K562 (cell line): ENCODE measurements around the gene SAE1. TPM values are rescaled to one million over a fixed set of nuclear protein-coding genes. Genes with fewer than 3 reads are reported as not detected.
A peak's percentile ranks its signal among the peaks of the same experiment; 100 is the strongest.

Experiments used
- CEBPB ChIP-seq: fragments of 450-650 bp; IDR thresholded peaks from 2 replicates; pipeline ENCODE4 v1.6.1; 2016; ENCODE audit warnings: missing genetic modification characterization, missing compliant biosample characterization
- E2F3 ChIP-seq: fragments of 250-450 bp; sonication (Bioruptor Pico); IDR thresholded peaks from 2 replicates; pipeline ENCODE4 v1.4.0; 2020; ENCODE audit warnings: mild to moderate bottlenecking
- ETS2 ChIP-seq: IDR thresholded peaks from 2 replicates; pipeline ENCODE4 v1.6.1; 2016; ENCODE audit warnings: borderline replicate concordance, missing genetic modification characterization, mild to moderate bottlenecking, moderate library complexity, missing compliant biosample characterization; ENCODE audit not compliant: poor library complexity, severe bottlenecking
- FOXJ2 ChIP-seq: fragments of 200-800 bp; sonication (Bioruptor generic); IDR thresholded peaks from 2 replicates; pipeline ENCODE4 v1.6.1; 2016; ENCODE audit warnings: missing genetic modification characterization, missing compliant biosample characterization
- HMGN3 ChIP-seq: IDR thresholded peaks from 2 replicates; pipeline ENCODE4 v1.6.1; 2011; ENCODE audit warnings: borderline replicate concordance, low read depth, mild to moderate bottlenecking, mixed read lengths, low read length; ENCODE audit not compliant: insufficient read length; ENCODE audit errors: extremely low read depth
- IRF2 ChIP-seq: sonication (generic); formaldehyde crosslinking; IDR thresholded peaks from 2 replicates; pipeline ENCODE4 v1.8.1; 2022; ENCODE audit warnings: mild to moderate bottlenecking, missing genetic modification reagents
- LARP7 ChIP-seq: fragments of 450-650 bp; IDR thresholded peaks from 2 replicates; pipeline ENCODE4 v1.6.1; 2016
- MBD2 ChIP-seq: sonication (generic); IDR thresholded peaks from 2 replicates; pipeline ENCODE4 v1.6.1; 2016; ENCODE audit warnings: low read depth, borderline replicate concordance
- NCOA4 ChIP-seq: fragments of 450-650 bp; IDR thresholded peaks from 2 replicates; pipeline ENCODE4 v1.6.1; 2018; ENCODE audit warnings: mild to moderate bottlenecking; ENCODE audit not compliant: partially characterized antibody
- RBM14 ChIP-seq: fragments of 200-400 bp; formaldehyde crosslinking; IDR thresholded peaks from 2 replicates; pipeline ENCODE4 v1.6.1; 2018; ENCODE audit warnings: low read depth, mild to moderate bottlenecking, low read length, moderate library complexity, borderline replicate concordance; ENCODE audit not compliant: insufficient read depth
- RBM22 ChIP-seq: fragments of 200-400 bp; formaldehyde crosslinking; IDR thresholded peaks from 2 replicates; pipeline ENCODE4 v1.6.1; 2018; ENCODE audit warnings: low read length, low read depth; ENCODE audit not compliant: poor library complexity, severe bottlenecking
- RHOXF2B ChIP-seq: fragments of 250-450 bp; sonication (Bioruptor Pico); conservative IDR thresholded peaks from 2 replicates; pipeline ENCODE4 v1.5.1; 2021
- SMAD1 ChIP-seq: fragments of 150-350 bp; IDR thresholded peaks from 2 replicates; pipeline ENCODE4 v1.6.1; 2014; ENCODE audit warnings: low read length, low read depth; ENCODE audit not compliant: partially characterized antibody
- TRIM28 ChIP-seq: fragments of 450-650 bp; IDR thresholded peaks from 2 replicates; pipeline ENCODE4 v1.6.1; 2017
- ZBTB7A ChIP-seq: IDR thresholded peaks from 2 replicates; pipeline ENCODE4 v1.6.1; 2011; ENCODE audit warnings: low read depth, mild to moderate bottlenecking, low read length, moderate library complexity, borderline replicate concordance; ENCODE audit not compliant: control insufficient read depth
- ZFPM2 ChIP-seq: fragments of 250-450 bp; sonication (Bioruptor Pico); IDR thresholded peaks from 2 replicates; pipeline ENCODE4 v1.5.1; 2022; ENCODE audit warnings: mild to moderate bottlenecking
- ZNF217 ChIP-seq: sonication (generic); formaldehyde crosslinking; IDR thresholded peaks from 2 replicates; pipeline ENCODE4 v1.8.0; 2022; ENCODE audit warnings: mild to moderate bottlenecking, missing genetic modification reagents
- ZNF282 ChIP-seq: sonication (generic); formaldehyde crosslinking; IDR thresholded peaks from 2 replicates; pipeline ENCODE4 v1.8.1; 2023; ENCODE audit warnings: missing genetic modification reagents
- ZNF76 ChIP-seq: fragments of 250-450 bp; sonication (Bioruptor Pico); IDR thresholded peaks from 2 replicates; pipeline ENCODE4 v1.4.0; 2020; ENCODE audit warnings: mild to moderate bottlenecking, moderate library complexity, borderline replicate concordance
- polyA plus RNA-seq, 8 experiments: library from polyadenylated mRNA; depleted of rRNA in 4 of 8; stranded (reverse) in 5 of 8; unstranded in 3 of 8; fragments of >200 nt; fragmentation: Nextera tagmentation in 2 of 8; fragmentation: Illumina TruSeq in 1 of 8; extraction: Ambion mirVana in 2 of 8; extraction: Trizol in 1 of 8; gene quantifications; 2 replicates each; pipeline versions ENCODE4 v1.2.1 to v1.2.3, GENCODE V29; 2011 to 2014; ENCODE audit warnings: inconsistent platforms in 1 of 8, missing spikeins in 1 of 8
- total RNA-seq, 7 experiments: library from RNA; depleted of rRNA in 6 of 7; stranded (reverse); fragments of >200 nt in 6 of 7; fragmentation: Illumina TruSeq in 2 of 7; extraction: Trizol in 2 of 7; gene quantifications; 2 replicates each; pipeline versions ENCODE4 v1.2.1 to v1.2.3, GENCODE V29; 2011 to 2021; ENCODE audit warnings: low replicate concordance in 1 of 7
- TF ChIP-seq, protein P1 (sequence below): fragments of 450-650 bp; formaldehyde crosslinking; IDR thresholded peaks from 2 replicates; pipeline ENCODE4 v1.4.0; 2020; ENCODE audit warnings: mild to moderate bottlenecking, mixed read lengths
- TF ChIP-seq, protein P2 (sequence below): fragments of 250-450 bp; sonication (Bioruptor Pico); IDR thresholded peaks from 2 replicates; pipeline ENCODE4 v1.6.1; 2021; ENCODE audit warnings: mild to moderate bottlenecking
- TF ChIP-seq, protein P3 (sequence below): fragments of 250-450 bp; sonication (Bioruptor Pico); IDR thresholded peaks from 2 replicates; pipeline ENCODE4 v1.9.0; 2021; ENCODE audit warnings: mild to moderate bottlenecking, inconsistent platforms
- TF ChIP-seq, protein P4 (sequence below): fragments of 450-650 bp; formaldehyde crosslinking; IDR thresholded peaks from 2 replicates; pipeline ENCODE4 v1.4.0; 2020; ENCODE audit warnings: mild to moderate bottlenecking, moderate library complexity

The SAE1 gene
- total and polyA plus RNA-seq, 9 of the 15 experiments (the other 6 are each of a cell fraction or from before 2014, with no cell fraction given) = 82.8 to 299 (median 217) TPM

DNA sequence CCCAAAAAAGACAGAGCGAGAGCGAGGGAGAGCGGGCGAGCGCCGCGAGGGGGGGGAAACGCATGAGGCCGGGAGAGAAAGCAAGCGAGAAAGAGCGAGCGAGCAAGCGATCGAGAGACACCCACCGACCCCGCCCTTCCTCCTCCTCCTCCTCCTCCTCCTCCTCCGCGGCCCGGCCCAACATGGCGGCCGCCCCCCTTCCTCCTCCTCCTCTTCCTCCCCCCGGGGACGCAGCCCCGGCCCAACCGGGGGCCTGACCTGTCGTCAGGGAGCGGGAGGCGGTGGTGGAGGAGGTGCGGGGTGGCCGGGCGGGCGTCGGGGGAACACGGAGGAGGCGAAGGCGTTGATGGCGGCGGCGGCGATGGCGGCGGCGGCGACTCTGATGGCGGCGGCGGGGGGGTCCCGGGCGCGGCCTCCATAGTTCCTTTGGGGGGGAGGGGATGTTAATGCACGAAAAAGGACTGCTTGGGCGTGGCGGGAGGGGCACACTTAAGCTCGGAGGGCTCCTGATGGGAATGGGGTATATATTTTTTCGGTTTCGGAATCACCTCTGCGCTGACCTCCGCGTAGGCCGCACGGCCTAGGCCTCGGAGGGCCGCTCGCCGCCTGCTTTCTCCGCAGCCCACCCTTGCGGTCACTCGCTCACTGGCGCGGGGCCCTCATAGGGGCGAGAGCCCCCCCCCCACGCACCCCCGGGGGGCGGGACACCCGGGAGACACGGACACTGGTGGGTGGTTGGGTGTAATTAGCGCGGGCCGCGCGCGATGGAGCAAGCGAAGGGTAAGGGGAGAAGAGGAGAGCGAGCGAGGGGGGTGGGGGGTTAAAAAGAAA, 18.3 kb upstream of the SAE1 start (continued):
- no peak for TF ChIP-seq ZNF217
- no peak for TF ChIP-seq TRIM28
- no peak for TF ChIP-seq NCOA4
- peak; percentile 98; the same call in 1 of the 2 replicates for TF ChIP-seq RBM14
- TF ChIP-seq, protein P1, sequence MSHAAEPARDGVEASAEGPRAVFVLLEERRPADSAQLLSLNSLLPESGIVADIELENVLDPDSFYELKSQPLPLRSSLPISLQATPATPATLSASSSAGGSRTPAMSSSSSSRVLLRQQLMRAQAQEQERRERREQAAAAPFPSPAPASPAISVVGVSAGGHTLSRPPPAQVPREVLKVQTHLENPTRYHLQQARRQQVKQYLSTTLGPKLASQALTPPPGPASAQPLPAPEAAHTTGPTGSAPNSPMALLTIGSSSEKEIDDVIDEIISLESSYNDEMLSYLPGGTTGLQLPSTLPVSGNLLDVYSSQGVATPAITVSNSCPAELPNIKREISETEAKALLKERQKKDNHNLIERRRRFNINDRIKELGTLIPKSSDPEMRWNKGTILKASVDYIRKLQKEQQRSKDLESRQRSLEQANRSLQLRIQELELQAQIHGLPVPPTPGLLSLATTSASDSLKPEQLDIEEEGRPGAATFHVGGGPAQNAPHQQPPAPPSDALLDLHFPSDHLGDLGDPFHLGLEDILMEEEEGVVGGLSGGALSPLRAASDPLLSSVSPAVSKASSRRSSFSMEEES (CRISPR knock-in tag) = no peak
- TF ChIP-seq ZNF76 (CRISPR knock-in tag) = 0 out of 2 replicates have a peak, but pooled peaks have one; percentile 46
- TF ChIP-seq, protein P2, sequence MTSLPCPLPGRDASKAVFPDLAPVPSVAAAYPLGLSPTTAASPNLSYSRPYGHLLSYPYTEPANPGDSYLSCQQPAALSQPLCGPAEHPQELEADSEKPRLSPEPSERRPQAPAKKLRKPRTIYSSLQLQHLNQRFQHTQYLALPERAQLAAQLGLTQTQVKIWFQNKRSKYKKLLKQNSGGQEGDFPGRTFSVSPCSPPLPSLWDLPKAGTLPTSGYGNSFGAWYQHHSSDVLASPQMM (CRISPR knock-in tag) = no peak
- no peak for TF ChIP-seq CEBPB
- TF ChIP-seq RHOXF2B = no peak
- TF ChIP-seq FOXJ2 (tag) = peak; percentile 69; the same call in 1 of the 2 replicates
- no peak for TF ChIP-seq ZNF282 (CRISPR knock-in tag)
- peak; percentile 56 for TF ChIP-seq SMAD1
- TF ChIP-seq, protein P3, sequence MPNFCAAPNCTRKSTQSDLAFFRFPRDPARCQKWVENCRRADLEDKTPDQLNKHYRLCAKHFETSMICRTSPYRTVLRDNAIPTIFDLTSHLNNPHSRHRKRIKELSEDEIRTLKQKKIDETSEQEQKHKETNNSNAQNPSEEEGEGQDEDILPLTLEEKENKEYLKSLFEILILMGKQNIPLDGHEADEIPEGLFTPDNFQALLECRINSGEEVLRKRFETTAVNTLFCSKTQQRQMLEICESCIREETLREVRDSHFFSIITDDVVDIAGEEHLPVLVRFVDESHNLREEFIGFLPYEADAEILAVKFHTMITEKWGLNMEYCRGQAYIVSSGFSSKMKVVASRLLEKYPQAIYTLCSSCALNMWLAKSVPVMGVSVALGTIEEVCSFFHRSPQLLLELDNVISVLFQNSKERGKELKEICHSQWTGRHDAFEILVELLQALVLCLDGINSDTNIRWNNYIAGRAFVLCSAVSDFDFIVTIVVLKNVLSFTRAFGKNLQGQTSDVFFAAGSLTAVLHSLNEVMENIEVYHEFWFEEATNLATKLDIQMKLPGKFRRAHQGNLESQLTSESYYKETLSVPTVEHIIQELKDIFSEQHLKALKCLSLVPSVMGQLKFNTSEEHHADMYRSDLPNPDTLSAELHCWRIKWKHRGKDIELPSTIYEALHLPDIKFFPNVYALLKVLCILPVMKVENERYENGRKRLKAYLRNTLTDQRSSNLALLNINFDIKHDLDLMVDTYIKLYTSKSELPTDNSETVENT (CRISPR knock-in tag) = peak; percentile 83
- peak; percentile 70; the same call in 1 of the 2 replicates for TF ChIP-seq E2F3 (CRISPR knock-in tag)
- TF ChIP-seq IRF2 = no peak
- no peak for TF ChIP-seq HMGN3
- TF ChIP-seq RBM22 = peak; percentile 93
- no peak for TF ChIP-seq ETS2
- no peak for TF ChIP-seq LARP7
- peak; percentile 96 for TF ChIP-seq ZBTB7A
- TF ChIP-seq, protein P4, sequence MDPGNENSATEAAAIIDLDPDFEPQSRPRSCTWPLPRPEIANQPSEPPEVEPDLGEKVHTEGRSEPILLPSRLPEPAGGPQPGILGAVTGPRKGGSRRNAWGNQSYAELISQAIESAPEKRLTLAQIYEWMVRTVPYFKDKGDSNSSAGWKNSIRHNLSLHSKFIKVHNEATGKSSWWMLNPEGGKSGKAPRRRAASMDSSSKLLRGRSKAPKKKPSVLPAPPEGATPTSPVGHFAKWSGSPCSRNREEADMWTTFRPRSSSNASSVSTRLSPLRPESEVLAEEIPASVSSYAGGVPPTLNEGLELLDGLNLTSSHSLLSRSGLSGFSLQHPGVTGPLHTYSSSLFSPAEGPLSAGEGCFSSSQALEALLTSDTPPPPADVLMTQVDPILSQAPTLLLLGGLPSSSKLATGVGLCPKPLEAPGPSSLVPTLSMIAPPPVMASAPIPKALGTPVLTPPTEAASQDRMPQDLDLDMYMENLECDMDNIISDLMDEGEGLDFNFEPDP (CRISPR knock-in tag) = peak; percentile 80; the same call in 1 of the 2 replicates
- peak; percentile 73; the same call in 1 of the 2 replicates for TF ChIP-seq MBD2
- no peak for TF ChIP-seq ZFPM2 (CRISPR knock-in tag)
